HL-60/S4 (cell line): ENCODE measurements around the gene SLC1A7.

Experiments
- in situ Hi-C: fragments of 300-500 bp; cut with MboI; formaldehyde crosslinking; loops from 2 replicates; pipeline ENCODE4 v1.14.3; 2022; ENCODE audit warnings: low sequenced_read_pairs

The SLC1A7 gene

DNA sequence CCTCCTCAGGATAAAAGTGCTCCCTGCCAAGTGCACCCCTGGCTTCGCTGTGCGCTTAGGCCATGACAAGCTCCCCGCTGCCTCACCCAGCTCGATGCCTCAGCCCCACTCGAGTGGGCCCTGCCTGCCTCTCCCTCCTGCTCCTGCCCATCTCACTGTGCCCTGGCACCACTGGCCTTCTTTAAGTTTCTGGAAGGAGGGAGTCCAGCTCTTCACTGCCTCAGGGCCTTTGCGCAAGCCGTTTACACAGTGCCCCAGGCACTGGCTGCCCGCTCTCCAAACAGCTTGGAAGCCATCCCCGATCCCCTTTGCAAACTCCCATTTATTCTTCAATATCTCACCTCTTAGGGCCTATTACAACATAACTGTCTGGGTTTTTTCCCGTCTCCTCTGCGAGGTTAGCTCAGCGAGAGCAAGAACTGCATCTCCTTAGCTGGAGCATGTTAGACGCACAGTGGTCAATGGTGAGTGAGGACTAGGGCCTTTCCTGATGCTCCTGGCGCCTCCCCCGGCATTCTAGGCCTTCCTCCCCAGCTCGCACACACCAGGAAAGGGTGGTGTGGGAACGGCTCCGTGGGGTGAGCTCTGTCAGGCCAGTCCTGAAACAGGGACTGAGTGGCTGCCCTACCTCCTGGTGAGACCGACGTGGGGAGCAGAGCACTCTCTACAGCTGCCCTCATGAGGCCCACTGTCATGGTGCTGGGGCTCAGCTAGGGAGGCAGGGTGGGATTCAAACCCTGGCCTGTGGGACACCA is 48.5 kb downstream of the SLC1A7 start:
- in situ Hi-C loops: no loop called here

DNA sequence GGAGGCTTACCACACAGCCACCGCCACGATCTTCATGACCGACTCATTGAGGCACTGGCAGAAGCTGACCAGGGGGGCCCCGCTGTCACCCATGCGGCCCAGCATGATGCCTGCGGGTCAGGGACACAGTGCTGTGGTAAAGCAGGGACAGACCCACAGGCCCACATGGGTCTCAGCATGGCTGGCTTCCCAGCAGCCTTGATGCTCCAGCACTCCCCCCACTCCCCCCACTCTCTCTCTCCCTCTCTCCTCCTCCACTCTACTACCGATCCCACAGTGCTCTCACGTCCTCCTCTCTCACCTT is 49.0 kb downstream of the SLC1A7 start:
- in situ Hi-C loops: no loop called here

DNA sequence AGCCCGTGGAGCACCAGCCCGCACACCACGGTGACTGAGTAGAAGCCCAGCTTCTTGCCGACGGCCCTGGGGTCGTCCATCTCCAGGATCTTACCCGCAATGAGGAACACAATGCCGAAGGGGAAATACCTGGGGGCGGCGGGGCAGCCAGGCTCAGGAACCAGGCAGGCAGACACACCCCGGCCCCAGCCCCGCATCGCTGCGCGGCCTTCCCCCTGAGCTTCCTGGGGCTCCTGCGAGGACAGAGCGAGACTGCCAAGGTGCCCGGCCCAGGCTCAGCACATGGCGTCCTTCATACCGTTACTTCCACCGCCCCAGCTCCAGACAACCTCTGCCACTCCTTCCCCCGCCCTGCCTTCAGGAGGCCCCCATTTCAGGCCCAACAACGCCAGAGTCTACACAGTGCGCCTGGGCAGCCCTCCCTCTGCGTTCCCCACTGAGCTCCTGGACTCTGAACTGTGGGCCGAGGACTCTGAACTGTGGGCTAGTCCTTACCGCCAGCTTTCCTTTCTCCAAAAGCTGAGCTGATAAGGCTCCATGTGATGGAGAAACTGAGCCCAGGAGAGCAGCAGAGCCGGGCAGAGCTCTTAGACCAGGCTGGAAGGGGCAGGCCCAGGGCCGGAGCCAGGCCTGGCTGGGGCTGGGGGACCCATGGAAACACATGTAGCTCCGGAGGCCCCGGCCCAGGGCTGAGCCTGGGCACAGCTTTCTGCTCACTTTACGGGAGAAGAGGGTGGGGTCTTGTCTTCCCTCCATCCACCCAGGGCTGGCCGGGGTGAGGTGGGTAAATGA is 49.6 kb downstream of the SLC1A7 start:
- in situ Hi-C loops: no loop called here

DNA sequence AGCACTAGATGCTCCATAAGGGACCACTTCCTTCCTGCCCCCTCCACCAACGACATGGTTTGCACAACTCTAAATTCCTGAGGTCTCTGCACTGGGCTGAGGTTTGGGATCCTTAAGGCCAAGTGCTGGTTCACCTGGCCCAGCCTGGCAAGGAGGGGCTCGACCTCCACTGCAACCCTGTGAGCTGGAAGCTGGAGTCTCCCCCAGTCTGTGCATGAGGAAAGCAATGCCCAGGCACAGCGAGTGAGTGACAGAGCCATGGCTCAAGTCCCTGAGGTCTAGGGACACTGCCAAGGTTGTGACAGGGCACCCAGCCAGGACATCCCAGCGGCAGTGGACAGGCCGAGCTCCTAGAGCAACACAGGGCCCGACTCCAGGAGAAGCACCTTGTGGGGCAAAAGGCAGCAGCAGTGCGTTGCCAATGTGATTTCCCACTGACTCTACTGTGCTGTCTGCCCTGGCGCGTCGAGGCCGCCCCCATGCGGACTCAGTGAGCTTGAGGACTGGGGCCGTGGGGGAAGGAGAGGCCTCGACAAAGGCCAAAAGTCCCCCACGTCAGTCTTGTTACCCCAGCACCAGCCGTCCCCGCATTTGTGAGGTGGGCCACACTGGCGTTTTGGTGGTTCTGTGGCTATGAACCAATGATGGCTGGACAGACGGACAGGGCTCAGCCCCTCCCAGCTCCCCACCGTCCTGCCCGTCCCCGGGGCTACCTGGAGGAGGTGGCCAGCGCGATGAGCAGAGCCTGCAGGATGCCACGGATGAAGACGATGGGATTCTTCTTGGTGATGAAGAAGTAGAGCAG is 50.4 kb downstream of the SLC1A7 start:
- in situ Hi-C loops: no loop called here

DNA sequence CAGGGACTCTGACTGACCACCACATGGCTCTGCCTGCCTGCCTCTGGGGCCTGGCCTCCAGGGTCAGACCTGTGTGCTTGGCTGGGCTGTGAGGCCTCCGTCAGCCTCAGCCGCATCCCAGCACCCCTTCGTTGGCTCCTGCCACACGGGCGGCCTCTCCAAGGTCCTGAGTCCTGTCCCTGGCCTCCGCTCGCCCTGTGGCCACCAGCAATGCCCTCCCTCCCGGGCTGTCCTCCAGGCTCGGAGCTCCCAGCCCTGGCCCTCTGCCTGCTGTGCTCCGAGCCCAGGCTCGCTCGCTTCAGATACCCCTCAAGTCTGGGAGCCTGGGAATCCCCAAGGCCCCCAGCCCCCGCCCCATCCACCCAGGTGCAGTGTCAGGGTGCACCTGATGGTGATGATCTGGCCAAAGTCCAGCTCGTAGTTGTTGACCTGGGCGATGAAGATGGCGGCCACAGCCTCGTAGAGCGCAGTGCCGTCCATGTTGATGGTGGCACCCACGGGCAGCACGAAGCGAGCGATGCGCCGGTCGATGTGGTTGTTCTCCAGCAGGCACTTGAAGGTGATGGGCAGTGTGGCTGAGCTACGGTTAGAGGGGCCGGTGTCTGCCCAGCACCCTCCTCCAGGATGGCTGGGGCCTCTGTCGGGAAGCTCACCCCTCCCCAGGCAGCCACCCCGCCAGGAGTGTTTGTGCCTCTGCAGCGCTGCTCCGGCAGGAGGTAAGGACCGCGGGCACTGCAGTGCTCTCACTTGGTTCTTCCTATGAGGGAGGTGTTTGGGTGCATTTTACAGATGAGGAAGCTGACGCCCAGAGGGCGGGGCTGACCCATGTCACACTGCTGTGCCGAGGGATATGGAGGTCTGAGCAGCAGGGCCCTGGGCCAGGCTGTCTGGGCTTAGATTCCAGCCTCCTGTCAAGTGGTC is 52.0 kb downstream of the SLC1A7 start:
- in situ Hi-C loops: no loop called here

DNA sequence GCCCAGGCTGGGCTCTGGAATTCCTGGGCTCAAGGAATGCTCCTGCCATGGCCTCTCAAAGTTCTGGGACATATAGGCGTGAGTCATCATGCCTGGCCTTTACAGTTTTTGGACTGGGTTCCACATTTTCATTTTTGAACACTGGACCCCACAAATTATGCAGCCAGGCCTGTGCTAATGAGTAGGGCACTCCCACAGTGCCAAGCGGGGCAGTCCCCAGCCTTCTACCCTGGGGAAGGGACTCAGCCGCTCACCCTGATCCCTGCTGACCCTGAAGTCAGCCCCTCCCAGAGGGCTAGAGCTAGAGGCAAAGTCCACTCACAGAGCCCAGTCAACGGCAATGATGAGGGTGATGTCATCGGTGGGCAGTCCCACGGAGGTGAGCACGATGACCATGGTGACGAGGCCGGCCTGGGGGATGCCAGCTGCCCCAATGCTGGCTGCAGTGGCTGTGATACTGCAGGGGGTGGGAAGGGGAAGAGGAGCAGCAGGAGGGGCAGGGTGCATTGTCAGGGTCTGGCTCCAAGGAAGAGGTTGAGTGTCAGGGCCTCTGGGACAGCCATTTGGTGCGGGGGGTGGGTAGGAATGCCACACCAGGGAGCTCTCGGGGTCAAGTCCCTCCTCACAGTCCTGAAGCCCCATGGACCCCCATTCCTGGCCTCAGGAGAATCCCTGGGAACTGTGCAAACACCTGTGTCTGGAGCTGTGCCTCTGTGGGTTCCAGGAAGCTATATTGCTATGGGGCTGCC is 52.8 kb downstream of the SLC1A7 start:
- in situ Hi-C loops: no loop called here

DNA sequence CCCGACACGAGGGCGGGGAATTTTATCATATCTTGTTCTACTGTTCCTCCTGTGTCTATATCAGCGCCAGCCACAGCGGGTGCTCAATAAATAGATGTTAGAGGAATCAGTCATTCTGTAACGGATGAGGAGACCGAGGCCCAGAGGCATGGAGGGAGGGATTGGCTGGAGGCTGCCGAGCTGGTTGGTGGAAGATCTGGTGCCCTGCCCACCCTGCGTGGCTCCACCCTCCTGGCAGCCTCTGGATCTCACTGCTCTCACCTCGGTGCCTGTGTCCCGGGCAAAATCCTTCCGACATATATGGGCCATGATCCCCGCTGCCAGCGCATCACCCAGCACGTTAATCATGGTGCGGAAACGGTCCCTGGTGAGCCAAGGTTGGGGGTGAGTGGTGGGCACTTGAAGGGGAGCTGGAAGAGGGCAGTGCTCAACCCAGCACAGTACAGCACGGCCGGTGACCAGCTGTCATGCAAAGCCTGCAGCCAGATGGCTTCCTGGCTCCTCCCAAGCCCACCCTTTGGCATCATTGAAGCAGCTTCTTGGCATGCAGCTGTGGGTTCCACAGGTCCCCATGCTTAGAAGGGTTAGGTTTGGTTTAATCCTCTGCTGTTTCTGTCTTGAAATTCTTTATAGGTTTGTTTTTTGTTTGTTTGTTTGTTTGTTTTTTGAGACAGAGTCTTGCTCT is 53.7 kb downstream of the SLC1A7 start:
- in situ Hi-C loops: no loop called here

DNA sequence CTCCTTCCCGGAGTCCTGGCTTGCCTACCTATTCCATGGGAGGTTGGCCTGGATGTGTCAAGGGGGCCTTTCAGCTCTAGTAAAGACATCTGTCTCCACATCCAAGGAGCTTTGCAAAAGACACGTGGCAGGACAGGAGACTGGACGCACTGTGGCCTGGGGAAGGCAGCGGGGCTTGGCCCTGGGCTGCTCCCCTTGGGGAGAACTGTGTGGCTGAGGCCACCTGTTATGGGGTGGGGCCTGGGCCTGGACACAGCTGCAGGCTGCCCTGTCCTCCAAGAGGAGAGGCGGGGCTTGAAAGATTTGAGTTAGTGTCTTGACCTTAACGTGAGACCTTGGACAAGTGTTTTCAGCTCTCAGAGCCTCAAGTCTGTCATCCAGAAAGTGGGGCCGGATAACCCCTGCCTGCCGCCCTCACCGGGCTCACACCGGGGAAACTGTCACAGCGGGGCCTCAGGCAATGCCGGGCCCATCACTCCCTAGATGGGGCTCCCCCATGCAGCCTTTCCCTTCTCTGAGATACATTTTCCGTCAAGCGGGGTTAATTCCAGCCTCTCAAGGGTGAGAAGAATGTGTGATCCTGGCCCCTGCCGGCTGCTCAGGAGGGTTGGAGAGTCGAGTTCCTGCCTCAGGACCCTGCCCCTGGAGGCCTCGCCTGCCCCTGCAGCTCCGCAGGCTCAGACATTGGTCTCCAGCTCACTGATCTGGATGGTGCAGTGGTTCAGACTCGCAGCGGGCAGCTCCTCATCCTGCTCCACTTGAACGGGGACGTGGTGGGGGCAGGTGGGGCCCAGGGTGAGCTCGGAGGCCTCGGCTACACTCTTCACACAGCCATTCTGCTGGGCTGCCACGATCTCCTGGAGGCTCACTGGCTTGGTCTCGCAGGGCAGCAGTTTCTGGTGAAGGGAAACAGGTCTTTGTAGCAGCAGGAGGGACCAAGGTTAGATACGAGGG is 54.8 kb downstream of the SLC1A7 start:
- in situ Hi-C loops: no loop called here

DNA sequence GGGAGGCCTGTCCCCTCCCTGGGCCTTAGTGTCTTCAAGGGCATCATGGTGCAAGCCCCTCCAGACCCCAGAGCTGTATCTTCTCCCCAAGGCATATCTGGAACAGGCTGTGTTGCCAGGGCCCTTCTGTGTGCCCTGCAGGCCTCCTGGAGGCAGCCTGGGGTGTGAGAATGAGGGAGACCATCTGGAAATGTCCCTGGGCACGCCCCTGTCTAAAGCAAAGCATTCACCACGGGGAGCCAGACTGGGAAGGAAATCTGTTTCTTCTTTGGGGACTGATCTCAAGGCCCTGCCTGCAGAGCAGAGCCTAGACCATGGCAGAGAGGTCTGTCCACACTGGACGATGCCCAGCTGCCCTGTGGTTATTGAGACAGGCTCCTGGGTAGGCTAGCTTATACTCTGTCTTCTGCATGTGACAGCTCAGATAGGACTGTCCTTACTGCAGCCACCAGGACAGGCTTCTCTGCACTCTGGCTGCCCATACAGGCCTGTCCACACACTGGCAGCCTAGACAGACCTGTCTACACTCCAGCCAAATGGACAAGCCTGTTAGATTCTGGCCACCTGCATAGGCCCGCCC is 55.9 kb downstream of the SLC1A7 start:
- in situ Hi-C loops: no loop called here

DNA sequence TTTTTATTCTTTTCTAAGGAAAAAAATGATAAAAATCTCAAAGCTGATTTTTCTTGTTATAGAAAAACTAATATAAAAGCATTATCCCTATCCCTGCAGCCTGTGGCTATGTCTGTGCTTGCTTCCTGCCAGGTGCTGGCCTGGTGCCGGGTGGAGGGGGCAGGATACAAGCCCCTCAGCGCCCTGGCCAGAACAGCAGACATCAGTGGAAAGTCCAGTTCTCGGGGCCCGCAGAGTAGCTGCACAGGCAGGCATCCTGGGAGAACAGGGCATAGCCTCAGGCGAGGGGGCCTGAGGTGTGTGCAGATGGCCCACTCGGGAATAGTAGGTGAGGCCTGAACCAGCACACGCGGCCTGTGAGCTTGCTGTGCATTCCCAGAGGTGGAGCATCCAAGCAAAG is 57.0 kb downstream of the SLC1A7 start:
- in situ Hi-C loops: no loop called here

DNA sequence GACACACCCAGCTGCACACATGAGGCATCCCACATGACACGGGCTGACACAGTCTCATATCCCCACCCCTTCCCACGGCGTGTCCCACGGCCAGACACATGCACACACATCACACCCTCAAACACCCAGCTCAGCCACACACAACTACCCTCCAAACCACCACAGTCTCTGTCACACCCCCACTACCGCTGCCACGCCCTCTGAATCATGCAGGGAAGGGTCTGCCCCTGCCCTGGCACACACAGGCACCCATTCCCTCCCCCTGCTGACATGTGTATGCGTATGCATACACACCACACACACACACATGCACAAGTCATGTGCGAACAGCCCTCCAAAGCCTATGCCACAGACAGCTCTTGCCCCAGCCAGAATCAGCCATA is 57.9 kb downstream of the SLC1A7 start:
- in situ Hi-C loops: no loop called here

DNA sequence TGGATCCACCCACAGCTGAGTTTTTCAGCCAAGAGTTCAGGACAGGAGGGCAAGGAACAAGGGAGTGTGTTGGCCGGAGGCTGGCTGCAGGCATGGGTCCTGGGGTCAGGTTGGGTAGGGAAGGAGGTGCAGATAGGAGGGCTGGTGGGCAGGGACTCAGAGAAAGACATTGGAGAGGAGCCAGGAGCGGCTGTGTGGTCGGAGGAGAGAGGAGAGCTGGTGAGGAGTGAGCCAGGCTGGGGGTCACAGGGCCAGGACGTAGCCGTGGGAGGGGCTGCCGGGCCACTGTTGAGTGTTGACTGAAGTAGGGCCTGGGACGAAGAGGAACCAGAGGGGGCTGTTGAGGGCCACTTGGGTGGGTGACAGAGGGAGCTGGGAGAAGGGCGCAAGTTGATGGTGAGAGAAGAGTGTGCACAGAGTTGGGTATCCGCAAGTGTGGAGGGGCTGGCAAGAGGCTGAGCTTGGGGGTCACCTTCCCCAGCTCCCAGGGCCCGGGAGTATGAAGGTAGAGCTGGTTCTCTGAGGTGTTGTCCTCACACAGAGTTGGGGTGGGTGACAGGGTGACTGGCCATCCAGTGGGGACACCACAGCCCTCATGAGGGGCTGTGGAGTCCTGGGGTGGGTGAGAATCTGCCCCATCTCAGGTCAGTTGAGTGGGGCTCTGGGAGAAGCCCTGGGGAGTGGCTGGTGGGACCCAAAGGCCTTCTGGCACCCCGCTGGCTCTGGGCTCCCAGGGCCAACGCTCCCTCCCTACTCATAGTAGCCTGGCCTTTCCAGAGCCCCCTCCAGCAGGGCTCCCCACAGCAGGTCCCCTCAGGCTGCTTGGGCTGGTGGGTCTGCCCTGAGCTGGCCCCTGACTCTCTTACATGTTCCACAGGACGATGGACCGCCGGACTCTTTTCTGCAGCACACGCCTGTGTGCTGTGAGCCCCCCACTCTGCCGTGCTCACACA is 58.5 kb downstream of the SLC1A7 start:
- in situ Hi-C loops: no loop called here

DNA sequence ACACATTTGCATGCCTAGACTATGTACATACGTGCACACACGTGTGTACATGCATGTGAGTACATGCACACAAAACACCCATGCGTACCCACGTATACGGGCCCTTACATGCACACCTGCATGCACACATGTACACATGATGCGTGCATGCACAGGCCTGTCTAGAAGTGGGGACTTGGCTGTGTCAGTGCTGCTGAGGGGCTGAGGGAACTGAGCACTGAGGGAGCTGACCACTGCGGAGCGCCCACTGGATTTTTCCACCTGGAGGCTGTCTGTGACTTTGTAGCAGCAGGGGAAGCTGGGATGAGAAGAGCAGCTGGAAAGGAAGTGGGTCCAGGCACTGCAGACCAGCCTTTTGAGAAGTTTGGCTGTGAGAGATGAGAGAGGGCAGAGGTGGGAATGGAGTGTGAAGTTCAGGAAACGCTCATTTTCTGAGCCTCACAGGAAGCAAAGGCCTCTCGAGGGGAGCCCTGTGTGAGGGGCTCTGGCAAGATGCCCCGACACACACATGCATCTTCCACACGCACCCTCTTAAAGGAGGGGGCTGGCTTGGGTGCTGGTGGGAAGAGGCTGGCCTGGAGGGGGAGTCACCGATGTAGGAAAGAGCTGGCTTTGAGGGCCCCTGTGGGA is 59.5 kb downstream of the SLC1A7 start:
- in situ Hi-C loops: no loop called here

DNA sequence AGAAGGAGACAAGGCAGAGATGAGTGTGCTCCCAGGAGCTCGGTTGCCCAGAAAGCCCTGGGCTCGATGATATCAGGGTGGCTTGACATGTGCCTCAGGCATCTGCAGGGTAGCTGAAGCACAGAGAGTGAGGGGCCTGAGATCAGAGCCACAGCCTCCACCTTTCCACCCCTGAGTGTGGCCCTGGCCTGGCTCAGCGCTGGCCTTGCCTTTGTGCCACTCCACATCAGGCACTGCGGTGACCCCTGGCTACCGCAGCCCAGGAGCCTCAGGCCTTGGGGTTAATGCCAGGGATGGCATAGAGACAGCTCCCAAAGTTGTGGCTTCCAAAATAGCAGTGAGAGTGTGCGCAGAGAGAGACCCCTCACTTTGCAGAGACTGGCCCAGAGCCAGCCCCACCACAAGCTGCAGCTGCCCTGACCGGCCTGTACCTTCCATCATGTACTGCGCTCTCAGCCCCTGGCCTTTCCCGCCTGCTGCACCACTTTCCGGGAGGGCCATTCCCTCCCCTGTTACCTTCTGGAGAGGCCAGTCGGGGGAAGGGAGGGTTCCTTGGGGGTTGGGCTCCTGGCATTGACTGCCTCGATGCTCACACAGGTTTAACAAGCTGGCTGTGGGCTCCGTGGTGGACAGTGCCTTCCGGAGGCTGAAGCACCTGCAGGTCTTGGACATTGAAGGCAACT is 60.9 kb downstream of the SLC1A7 start:
- in situ Hi-C loops: no loop called here

DNA sequence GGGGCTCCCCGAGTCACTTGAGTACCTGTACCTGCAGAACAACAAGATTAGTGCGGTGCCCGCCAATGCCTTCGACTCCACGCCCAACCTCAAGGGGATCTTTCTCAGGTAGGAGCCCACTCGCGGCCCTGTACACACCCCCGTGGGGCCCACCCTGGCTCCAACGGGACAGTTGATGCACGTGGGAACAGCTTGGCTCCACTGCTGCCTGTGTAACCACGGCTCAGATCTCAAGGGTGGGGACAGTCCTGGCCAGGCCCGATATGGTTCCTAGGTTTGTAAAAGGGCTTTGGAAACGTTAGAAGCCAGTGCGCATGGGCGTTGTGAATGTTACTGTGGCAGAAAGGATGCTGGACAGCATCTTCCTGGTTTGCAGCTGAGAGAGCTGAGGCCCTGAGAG is 61.7 kb downstream of the SLC1A7 start:
- in situ Hi-C loops: no loop called here

DNA sequence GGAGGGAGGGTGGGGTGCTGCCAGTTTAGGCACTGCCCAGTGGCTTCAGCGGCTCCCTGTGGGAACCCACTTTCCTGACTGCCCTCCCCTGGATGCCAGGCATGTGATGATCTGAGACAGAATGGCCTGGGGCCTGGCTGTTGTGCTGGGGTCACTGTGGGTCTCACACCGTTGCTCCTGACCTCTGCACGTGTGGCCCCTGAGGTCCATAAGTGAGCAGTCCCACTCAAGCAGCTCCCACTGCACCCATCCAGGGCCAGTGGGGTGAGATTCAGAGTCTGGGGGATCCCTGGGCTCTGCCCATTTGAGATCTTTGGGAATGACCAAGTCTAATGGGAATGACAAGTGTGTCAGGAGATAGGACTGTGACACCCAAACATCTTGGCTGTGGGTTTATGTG is 62.4 kb downstream of the SLC1A7 start:
- in situ Hi-C loops: no loop called here
